SJCRH30 (cell line): ENCODE measurements around the gene GALP. TPM values are rescaled to one million over a fixed set of nuclear protein-coding genes. Genes with fewer than 3 reads are reported as not detected.
"Not testable (repeated sequence)": the region's sequence is repeated elsewhere in the genome, so short reads cannot be mapped to it uniquely, and the experiment has no call there.

Source experiments
- DNase-seq, 2 experiments: peaks; one replicate each; pipeline ENCODE4 v3.0.0-alpha.2; 2015 to 2020
- H3K27ac ChIP-seq: fragments of 250-450 bp; sonication (Bioruptor Pico); 2 replicates; pipeline ENCODE4 v1.5.1; 2020; ENCODE audit warnings: mild to moderate bottlenecking, moderate library complexity
- H3K27me3 ChIP-seq: fragments of 250-450 bp; sonication (Bioruptor Pico); 2 replicates; pipeline ENCODE4 v1.5.1; 2020; ENCODE audit warnings: mild to moderate bottlenecking, moderate library complexity
- H3K36me3 ChIP-seq: fragments of 250-450 bp; sonication (Bioruptor Pico); 2 replicates; pipeline ENCODE4 v1.5.1; 2020; ENCODE audit warnings: mild to moderate bottlenecking, moderate library complexity
- H3K4me1 ChIP-seq: fragments of 250-450 bp; sonication (Bioruptor Pico); 2 replicates; pipeline ENCODE4 v1.5.1; 2020; ENCODE audit warnings: mild to moderate bottlenecking, moderate library complexity
- H3K4me3 ChIP-seq: fragments of 250-450 bp; sonication (Bioruptor Pico); 2 replicates; pipeline ENCODE4 v1.5.1; 2020; ENCODE audit warnings: mild to moderate bottlenecking, moderate library complexity
- H3K9me3 ChIP-seq: fragments of 250-450 bp; sonication (Bioruptor Pico); replicated peaks from 2 replicates; pipeline ENCODE4 v1.5.1; 2020; ENCODE audit warnings: mild to moderate bottlenecking, moderate library complexity
- total RNA-seq: library from RNA; depleted of rRNA; stranded (reverse); fragments of >200 nt; shearing (Covaris generic); gene quantifications from 2 replicates; pipeline ENCODE4 v1.2.3, GENCODE V29; 2014; rRNA removed

The GALP gene
- total RNA-seq: not detected in 2 replicates

- H3K4me3 ChIP-seq, H3K27me3 ChIP-seq, H3K36me3 ChIP-seq, H3K4me1 ChIP-seq, H3K9me3 ChIP-seq, DNase-seq, H3K27ac ChIP-seq: not testable (repeated sequence)
Observed at GRCh38 chr19:56175861-56176307, at the start of gene GALP. TSS of gene GALP (plus strand) at chr19:56176008. CDS start at chr19:56177109, 1,101 bp downstream.

- Histone ChIP-seq H3K4me3 (no peak overlapping the region), H3K4me1 (peaks cover 23% of the 10 kb centered on the region), H3K9me3 (no peaks in the 10 kb centered on the region), H3K36me3 (no peaks in the 10 kb centered on the region), H3K27me3 (no peaks in the 10 kb centered on the region), H3K27ac (no peak overlapping the region)
- peak; percentile 33 to 57 for DNase-seq
Observed at GRCh38 chr19:56126983-56127780, 48.6 kb upstream of the GALP start.

- no peaks in the 10 kb centered on the region for H3K9me3 ChIP-seq
- no peak for DNase-seq
- H3K36me3 ChIP-seq: no peaks in the 10 kb centered on the region
- H3K4me1 ChIP-seq: peaks cover 23% of the 10 kb centered on the region
- no peak overlapping the region for H3K27ac ChIP-seq
- H3K27me3 ChIP-seq: no peaks in the 10 kb centered on the region
- no peak overlapping the region for H3K4me3 ChIP-seq
Observed at GRCh38 chr19:56130006-56130405, 45.8 kb upstream of the GALP start.

GRCh38 chr19:56131651-56132050, 44.2 kb upstream of the GALP start:
- H3K4me3 ChIP-seq: no peak overlapping the region
- no peaks in the 10 kb centered on the region for H3K27me3 ChIP-seq
- H3K9me3 ChIP-seq: no peaks in the 10 kb centered on the region
- no peaks in the 10 kb centered on the region for H3K36me3 ChIP-seq
- H3K27ac ChIP-seq: no peak overlapping the region
- peaks cover 9% of the 10 kb centered on the region for H3K4me1 ChIP-seq
- DNase-seq: no peak

- Histone ChIP-seq H3K4me3 (no peak overlapping the region; the same call in 1 of the 2 replicates), H3K9me3 (no peaks in the 10 kb centered on the region), H3K36me3 (no peaks in the 10 kb centered on the region), H3K4me1 (peaks cover 3% of the 10 kb centered on the region; the same call in 1 of the 2 replicates), H3K27me3 (no peaks in the 10 kb centered on the region), H3K27ac (no peak overlapping the region)
- DNase-seq: peak; percentile 33 to 53
Observed at GRCh38 chr19:56132316-56132822, 43.4 kb upstream of the GALP start.

GRCh38 chr19:56133858-56134653, 41.8 kb upstream of the GALP start:
- no peak overlapping the region for H3K27ac ChIP-seq
- H3K36me3 ChIP-seq: no peaks in the 10 kb centered on the region
- DNase-seq: no peak
- no peaks in the 10 kb centered on the region for H3K27me3 ChIP-seq
- no peaks in the 10 kb centered on the region for H3K4me1 ChIP-seq
- H3K9me3 ChIP-seq: no peaks in the 10 kb centered on the region
- no peak overlapping the region for H3K4me3 ChIP-seq

GRCh38 chr19:56134654-56134921, 41.2 kb upstream of the GALP start:
- Histone ChIP-seq H3K9me3 (no peaks in the 10 kb centered on the region), H3K4me1 (no peaks in the 10 kb centered on the region), H3K27ac (no peak overlapping the region), H3K36me3 (no peaks in the 10 kb centered on the region), H3K27me3 (no peaks in the 10 kb centered on the region), H3K4me3 (no peak overlapping the region)
- no peak for DNase-seq

- Histone ChIP-seq H3K4me1 (no peaks in the 10 kb centered on the region), H3K27me3 (no peaks in the 10 kb centered on the region), H3K27ac (no peak overlapping the region), H3K36me3 (no peaks in the 10 kb centered on the region), H3K9me3 (no peaks in the 10 kb centered on the region), H3K4me3 (no peak overlapping the region)
- DNase-seq: no peak
Observed at GRCh38 chr19:56136362-56136761, 39.4 kb upstream of the GALP start.

GRCh38 chr19:56137405-56137804, 38.4 kb upstream of the GALP start:
- no peak overlapping the region for H3K27ac ChIP-seq
- H3K4me1 ChIP-seq: no peaks in the 10 kb centered on the region
- H3K9me3 ChIP-seq: no peaks in the 10 kb centered on the region
- H3K36me3 ChIP-seq: no peaks in the 10 kb centered on the region
- H3K27me3 ChIP-seq: no peaks in the 10 kb centered on the region
- no peak for DNase-seq
- no peak overlapping the region for H3K4me3 ChIP-seq

GRCh38 chr19:56138069-56138468, 37.7 kb upstream of the GALP start:
- no peak for DNase-seq
- no peaks in the 10 kb centered on the region for H3K36me3 ChIP-seq
- H3K9me3 ChIP-seq: no peaks in the 10 kb centered on the region
- H3K4me3 ChIP-seq: no peak overlapping the region
- H3K27me3 ChIP-seq: no peaks in the 10 kb centered on the region
- H3K4me1 ChIP-seq: no peaks in the 10 kb centered on the region
- H3K27ac ChIP-seq: no peak overlapping the region

- H3K27ac ChIP-seq: peak overlapping the region; percentile 80
- H3K27me3 ChIP-seq: no peaks in the 10 kb centered on the region
- no peaks in the 10 kb centered on the region for H3K36me3 ChIP-seq
- H3K9me3 ChIP-seq: no peaks in the 10 kb centered on the region
- DNase-seq: peak in 1 of 2 experiments; percentile 17
- H3K4me1 ChIP-seq: no peaks in the 10 kb centered on the region
- H3K4me3 ChIP-seq: peak overlapping the region; percentile 56
Observed at GRCh38 chr19:56139847-56140582, 35.8 kb upstream of the GALP start.

- Histone ChIP-seq H3K9me3 (no peaks in the 10 kb centered on the region), H3K27me3 (no peaks in the 10 kb centered on the region), H3K4me3 (peak within 1 kb of the TSS; percentile 56), H3K27ac (peak within 1 kb of the TSS; percentile 80), H3K36me3 (no peaks in the 10 kb centered on the region), H3K4me1 (no peaks in the 10 kb centered on the region)
- peak; percentile 99 for DNase-seq
Observed at GRCh38 chr19:56140583-56141416, 35.0 kb upstream of the GALP start, which contains the start of gene ZNF444. TSS of gene ZNF444 (plus strand) at chr19:56141287. CDS start at chr19:56146912, 5,625 bp downstream.

- H3K9me3 ChIP-seq: no peaks in the 10 kb centered on the region
- no peaks in the 10 kb centered on the region for H3K4me1 ChIP-seq
- no peak for DNase-seq
- 0 out of 2 replicates have a peak, but pooled peaks cover 3% of the 10 kb centered on the region for H3K36me3 ChIP-seq
- H3K27me3 ChIP-seq: no peaks in the 10 kb centered on the region
- H3K27ac ChIP-seq: no peak overlapping the region
- peak overlapping the region; percentile 56 for H3K4me3 ChIP-seq
Observed at GRCh38 chr19:56141417-56141993, 34.3 kb upstream of the GALP start.
